Neuronal stem cell (in vitro differentiated cells): ENCODE measurements around the gene DDIAS.
A peak's percentile ranks its signal among the peaks of the same experiment; 100 is the strongest.
"Not testable (repeated sequence)": the region's sequence is repeated elsewhere in the genome, so short reads cannot be mapped to it uniquely, and the experiment has no call there.

ENCODE experiments used
- DNase-seq: peaks from one replicate; pipeline ENCODE4 v3.0.0-alpha.2; 2013; ENCODE audit warnings: low spot score
- H2AFZ ChIP-seq: one replicate; pipeline ENCODE4 v1.6.1; 2013; ENCODE audit warnings: mild to moderate bottlenecking, low read length, inconsistent platforms
- H2AK5ac ChIP-seq: 2 replicates; pipeline ENCODE4 v1.6.1; 2013; ENCODE audit warnings: low read depth, mild to moderate bottlenecking, inconsistent platforms, low read length, moderate library complexity, mixed read lengths
- H2BK120ac ChIP-seq: 2 replicates; pipeline ENCODE4 v1.6.1; 2013; ENCODE audit warnings: low read depth, mild to moderate bottlenecking, inconsistent platforms, low read length, moderate library complexity, mixed read lengths
- H2BK12ac ChIP-seq: one replicate; pipeline ENCODE4 v1.6.1; 2013; ENCODE audit warnings: low read length, inconsistent platforms
- H2BK15ac ChIP-seq: 2 replicates; pipeline ENCODE4 v1.6.1; 2013; ENCODE audit warnings: mild to moderate bottlenecking, low read length, inconsistent platforms, mixed read lengths
- H2BK5ac ChIP-seq: one replicate; pipeline ENCODE4 v1.6.1; 2013; ENCODE audit warnings: inconsistent platforms, mild to moderate bottlenecking, low read length, moderate library complexity
- H3K14ac ChIP-seq: one replicate; pipeline ENCODE4 v1.6.1; 2013; ENCODE audit warnings: low read length, inconsistent platforms
- H3K18ac ChIP-seq: 2 replicates; pipeline ENCODE4 v1.6.1; 2013; ENCODE audit warnings: low read length, inconsistent platforms
- H3K23ac ChIP-seq: 2 replicates; pipeline ENCODE4 v1.6.1; 2013; ENCODE audit warnings: low read depth, mild to moderate bottlenecking, mixed read lengths, low read length, inconsistent platforms; ENCODE audit not compliant: poor library complexity
- H3K27ac ChIP-seq: replicated peaks from 3 replicates; pipeline ENCODE4 v1.5.1; 2013; ENCODE audit warnings: low read length, inconsistent platforms
- H3K27me3 ChIP-seq, 3 experiments: 2 replicates each; pipeline ENCODE4 v1.6.1; 2013; ENCODE audit warnings: low read length in 3 of 3, mild to moderate bottlenecking in 2 of 3, inconsistent platforms in 1 of 3, low read depth in 1 of 3, mixed read lengths in 1 of 3, moderate library complexity in 1 of 3; ENCODE audit not compliant: control insufficient read depth in 3 of 3, insufficient read depth in 3 of 3
- H3K36me3 ChIP-seq, 2 donors: replicated peaks in 1 of 2; 2 replicates each; pipeline ENCODE4 v1.6.1; 2013; ENCODE audit warnings: low read length in 2 of 2; ENCODE audit not compliant: control insufficient read depth in 2 of 2, insufficient read depth in 2 of 2
- H3K4ac ChIP-seq: 2 replicates; pipeline ENCODE4 v1.6.1; 2013; ENCODE audit warnings: inconsistent platforms, mild to moderate bottlenecking, low read length, moderate library complexity
- H3K4me1 ChIP-seq, 2 donors: 1 replicate in 1 of 2; 2 replicates in 1 of 2; pipeline ENCODE4 v1.6.1; 2013; ENCODE audit warnings: low read length in 2 of 2, low read depth in 1 of 2; ENCODE audit not compliant: control insufficient read depth in 2 of 2, insufficient read depth in 1 of 2
- H3K4me2 ChIP-seq: one replicate; pipeline ENCODE4 v1.6.1; 2013; ENCODE audit warnings: mild to moderate bottlenecking, low read length, inconsistent platforms; ENCODE audit not compliant: insufficient read depth, poor library complexity, severe bottlenecking
- H3K4me3 ChIP-seq, 2 donors: 2 replicates each; pipeline ENCODE4 v1.5.1; 2013; ENCODE audit warnings: low read length in 2 of 2, mild to moderate bottlenecking in 2 of 2, inconsistent platforms in 1 of 2, moderate library complexity in 1 of 2
- H3K79me1 ChIP-seq: one replicate; pipeline ENCODE4 v1.6.1; 2013; ENCODE audit warnings: low read depth, mild to moderate bottlenecking, inconsistent platforms, low read length, moderate library complexity
- H3K9ac ChIP-seq: one replicate; pipeline ENCODE4 v1.6.1; 2013; ENCODE audit warnings: mild to moderate bottlenecking, low read depth, low read length, inconsistent platforms; ENCODE audit not compliant: poor library complexity
- H3K9me3 ChIP-seq, 2 donors: replicated peaks in 1 of 2; 2 replicates each; pipeline versions ENCODE3 to v1.6.1; 2013; ENCODE audit warnings: low read length in 2 of 2, mild to moderate bottlenecking in 2 of 2, inconsistent platforms in 1 of 2, low read depth in 1 of 2, mixed read lengths in 1 of 2, moderate library complexity in 1 of 2; ENCODE audit not compliant: control insufficient read depth in 2 of 2, insufficient read depth in 1 of 2
- H4K8ac ChIP-seq: one replicate; pipeline ENCODE4 v1.6.1; 2013; ENCODE audit warnings: low read depth, mild to moderate bottlenecking, inconsistent platforms, low read length, moderate library complexity
- H4K91ac ChIP-seq: one replicate; pipeline ENCODE4 v1.6.1; 2013; ENCODE audit warnings: low read length, low read depth, mild to moderate bottlenecking, inconsistent platforms; ENCODE audit not compliant: poor library complexity
- WGBS, 2 donors: extraction: QIAGEN DNeasy Blood & Tissue Kit; methylation state at CpG; one replicate each; pipeline ENCODE4 v1.1.7; 2013; ENCODE audit warnings: missing lambda C conversion rate in 2 of 2, mixed read lengths in 1 of 2; ENCODE audit not compliant: insufficient read length in 2 of 2, insufficient replicate concordance in 1 of 2; ENCODE audit errors: extremely low coverage in 2 of 2; 5-methylcytosine and 5-hydroxymethylcytosine counted together

The DDIAS gene

DNA sequence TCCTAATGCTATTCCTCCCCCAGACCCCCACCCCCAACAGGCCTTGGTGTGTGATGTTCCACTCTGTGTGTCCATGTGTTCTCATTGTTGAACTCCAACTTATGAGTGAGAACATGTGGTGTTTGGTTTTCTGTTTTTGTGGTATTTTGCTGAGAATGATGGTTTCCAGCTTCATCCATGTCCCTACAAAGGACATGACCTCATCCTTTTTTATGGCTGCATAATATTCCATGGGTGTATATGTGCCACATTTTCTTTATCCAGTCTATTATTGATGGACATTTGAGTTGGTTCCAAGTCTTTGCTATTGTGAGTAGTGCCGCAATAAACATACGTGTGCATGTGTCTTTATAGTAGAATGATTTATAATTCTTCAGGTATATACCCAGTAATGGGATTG, 49.0 kb downstream of the DDIAS start:
- H3K27ac ChIP-seq, H3K27me3 ChIP-seq, H2BK120ac ChIP-seq, H3K14ac ChIP-seq, H2AK5ac ChIP-seq, H3K23ac ChIP-seq, H3K9ac ChIP-seq, H4K91ac ChIP-seq, H3K79me1 ChIP-seq, H3K4me1 ChIP-seq, H4K8ac ChIP-seq, H3K4me3 ChIP-seq, H2BK12ac ChIP-seq, H2BK15ac ChIP-seq, H3K4me2 ChIP-seq, H2BK5ac ChIP-seq, H3K9me3 ChIP-seq, H3K36me3 ChIP-seq, H3K4ac ChIP-seq, H2AFZ ChIP-seq, H3K18ac ChIP-seq, DNase-seq: not testable (repeated sequence)
- WGBS, 2 donors: no CpG with 5 or more reads among the region's 2 CpGs

DNA sequence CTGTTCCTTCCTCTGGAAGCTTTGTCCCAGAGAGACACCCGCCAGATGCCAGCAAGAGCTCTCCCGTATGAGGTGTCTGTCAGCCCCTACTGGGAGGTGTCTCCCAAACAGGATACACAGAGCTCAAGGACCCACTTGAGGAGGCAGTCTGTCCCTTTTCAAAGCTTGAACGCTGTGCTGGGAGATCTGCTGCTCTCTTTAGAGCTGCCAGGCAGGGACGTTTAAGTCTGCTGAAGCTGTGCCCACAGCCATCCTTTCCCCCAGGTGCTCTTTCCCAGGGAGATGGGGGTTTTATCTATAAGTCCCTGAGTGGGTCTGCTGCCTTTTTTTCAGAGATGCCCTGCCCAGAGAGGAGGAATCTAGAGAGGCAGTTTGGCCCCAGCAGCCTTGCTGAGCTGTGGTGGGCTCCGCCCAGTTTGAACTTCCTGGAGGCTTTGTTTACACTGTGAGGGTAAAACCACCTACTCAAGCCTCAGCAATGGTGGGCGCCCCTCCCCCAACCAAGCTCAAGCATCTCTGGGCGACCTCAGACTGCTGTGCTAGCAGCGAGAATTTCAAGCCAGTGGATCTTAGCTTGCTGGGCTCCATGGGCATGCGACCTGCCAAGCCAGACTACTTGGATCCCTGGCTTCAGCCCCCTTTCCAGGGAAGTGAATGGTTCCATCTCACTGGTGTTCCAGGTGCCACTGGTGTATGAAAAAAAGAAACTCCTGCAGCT, 54.4 kb downstream of the DDIAS start:
- not testable (repeated sequence) for H3K36me3 ChIP-seq, H3K9me3 ChIP-seq, H3K4me1 ChIP-seq, H3K4me2 ChIP-seq, DNase-seq, H3K14ac ChIP-seq, H2AK5ac ChIP-seq, H3K4ac ChIP-seq, H3K23ac ChIP-seq, H2BK12ac ChIP-seq, H2BK15ac ChIP-seq, H2BK120ac ChIP-seq, H3K4me3 ChIP-seq, H2BK5ac ChIP-seq, H3K27me3 ChIP-seq, H3K79me1 ChIP-seq, H4K91ac ChIP-seq, H3K27ac ChIP-seq, H4K8ac ChIP-seq, H3K18ac ChIP-seq, H3K9ac ChIP-seq
- no CpG with 5 or more reads among the region's 9 CpGs for WGBS, 2 donors
- H2AFZ ChIP-seq: peak overlapping the region; percentile 86

DNA sequence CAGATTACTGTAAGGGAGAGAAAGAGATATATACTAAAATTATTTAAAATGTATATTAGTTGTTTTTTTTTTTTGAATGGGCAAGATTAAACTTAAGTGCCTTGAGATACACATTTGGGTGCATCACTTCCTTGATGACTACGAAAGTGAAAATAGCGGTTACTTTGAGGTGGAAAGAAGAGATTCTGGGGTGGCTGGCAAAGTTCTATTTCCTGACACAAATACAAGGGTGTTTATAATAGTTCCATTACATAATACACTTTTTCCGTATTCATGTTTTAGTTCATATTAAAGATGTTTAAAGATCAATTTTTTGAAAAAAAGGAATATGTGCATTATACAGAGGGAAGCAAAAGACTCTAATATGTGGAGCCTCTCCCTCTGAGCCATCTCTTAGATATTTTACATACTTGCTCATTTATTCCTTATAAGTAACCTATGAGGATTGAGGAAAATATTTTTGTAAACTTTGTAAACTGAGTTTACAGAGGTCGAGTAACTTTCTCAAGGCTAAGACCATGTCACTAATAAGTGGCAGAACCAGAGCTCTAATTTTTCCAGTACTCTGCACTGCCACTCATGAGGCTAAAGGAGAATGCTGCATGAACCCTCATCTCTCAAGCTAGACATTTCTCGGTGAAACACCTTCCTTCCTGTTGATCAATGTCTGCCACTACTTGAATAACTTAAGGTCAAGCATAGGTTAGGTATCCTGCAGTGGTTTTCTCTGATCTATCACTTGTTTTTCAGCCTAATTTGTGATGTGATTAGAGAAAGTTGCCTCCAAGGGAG, 58.6 kb downstream of the DDIAS start:
- no peak overlapping the region for H2AFZ ChIP-seq
- no peaks in the 10 kb centered on the region for H3K36me3 ChIP-seq
- H3K4ac ChIP-seq: no peak overlapping the region
- H3K14ac ChIP-seq: no peak overlapping the region
- no peak overlapping the region for H3K4me2 ChIP-seq
- H3K27me3 ChIP-seq: no peaks in the 10 kb centered on the region
- H3K79me1 ChIP-seq: no peaks in the 10 kb centered on the region
- no peak overlapping the region for H3K18ac ChIP-seq
- H2BK15ac ChIP-seq: no peak overlapping the region
- no peak overlapping the region for H3K4me3 ChIP-seq
- H3K9ac ChIP-seq: no peak overlapping the region
- H4K91ac ChIP-seq: no peak overlapping the region
- H4K8ac ChIP-seq: no peak overlapping the region
- no peak overlapping the region for H2BK5ac ChIP-seq
- peaks cover 9% of the 10 kb centered on the region in 2 donors for H3K4me1 ChIP-seq
- no peak overlapping the region for H2AK5ac ChIP-seq
- no peak overlapping the region for H3K23ac ChIP-seq
- no peak overlapping the region for H3K27ac ChIP-seq
- no peak overlapping the region for H2BK12ac ChIP-seq
- WGBS, 2 donors: no CpG with 5 or more reads among the region's 5 CpGs
- no peak for DNase-seq
- no peaks in the 10 kb centered on the region for H3K9me3 ChIP-seq
- no peak overlapping the region for H2BK120ac ChIP-seq

DNA sequence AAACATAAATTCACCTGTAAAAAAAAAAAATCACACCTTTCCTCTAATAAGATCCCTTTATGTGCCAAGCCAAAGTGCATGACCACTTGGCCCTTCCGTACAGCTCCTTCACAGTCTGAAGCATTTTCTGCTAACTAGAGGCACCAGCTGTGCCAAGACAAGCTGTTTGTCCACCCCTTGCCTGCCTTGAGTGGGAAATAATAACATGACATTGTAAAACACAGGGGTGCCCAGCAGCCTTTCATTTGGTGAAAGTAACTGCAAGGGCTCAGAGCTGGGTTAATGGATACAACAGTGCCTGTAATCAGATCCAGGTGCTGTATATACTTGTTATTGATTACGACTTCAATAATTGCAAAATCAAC, 59.2 kb downstream of the DDIAS start:
- Histone ChIP-seq H2BK120ac (no peak overlapping the region), H4K8ac (no peak overlapping the region), H3K9ac (no peak overlapping the region), H3K27ac (no peak overlapping the region), H3K14ac (no peak overlapping the region), H3K36me3 (no peaks in the 10 kb centered on the region), H3K79me1 (no peaks in the 10 kb centered on the region), H3K9me3 (peaks cover 0 to 2% of the 10 kb centered on the region in 2 donors), H4K91ac (no peak overlapping the region), H3K4me2 (no peak overlapping the region), H2BK15ac (no peak overlapping the region), H2BK5ac (no peak overlapping the region), H3K18ac (no peak overlapping the region), H2AK5ac (no peak overlapping the region), H3K23ac (no peak overlapping the region), H2AFZ (no peak overlapping the region), H3K4ac (no peak overlapping the region), H3K27me3 (no peaks in the 10 kb centered on the region), H2BK12ac (no peak overlapping the region), H3K4me3 (no peak overlapping the region), H3K4me1 (peaks cover 6 to 7% of the 10 kb centered on the region in 2 donors)
- no peak for DNase-seq
- WGBS, 2 donors: no CpG with 5 or more reads among the region's 2 CpGs
